Left ventricle myocardium inferior (tissue), 1 donor: ENCODE results near the gene UBA1. TPM values are rescaled to one million over a fixed set of nuclear protein-coding genes. Genes with fewer than 3 reads are reported as not detected.

Source experiments
- DNase-seq: peaks from one replicate; pipeline ENCODE4 v3.0.0-alpha.2; 2020
- H3K27ac ChIP-seq: fragments of 200-600 bp; replicated peaks from 2 replicates; pipeline ENCODE4 v1.8.0; 2021
- H3K27me3 ChIP-seq: fragments of 200-600 bp; 2 replicates; pipeline ENCODE4 v1.8.0; 2021; ENCODE audit warnings: low read depth
- H3K36me3 ChIP-seq: fragments of 200-600 bp; 2 replicates; pipeline ENCODE4 v1.8.0; 2021
- H3K4me1 ChIP-seq: fragments of 200-600 bp; 2 replicates; pipeline ENCODE4 v1.8.0; 2021
- H3K4me3 ChIP-seq: fragments of 200-600 bp; 2 replicates; pipeline ENCODE4 v1.8.0; 2021; ENCODE audit warnings: mild to moderate bottlenecking, moderate library complexity
- H3K9me3 ChIP-seq: fragments of 200-600 bp; replicated peaks from 2 replicates; pipeline ENCODE4 v1.8.0; 2021
- intact Hi-C: fragments of 100-400 bp; cut with micrococcal nuclease; formaldehyde crosslinking; loops from one replicate; pipeline ENCODE4 v1.11.0; 2022
- total RNA-seq: library from RNA; stranded (reverse); fragmentation: NEBNext Ultra II Directional; extraction: Animal tissue kit (Norgen Biotek cat#: 25700); gene quantifications from one replicate; pipeline ENCODE4 v1.2.1, GENCODE V29; 2021
- TF ChIP-seq, protein P1 (sequence below): fragments of 200-600 bp; IDR thresholded peaks from 2 replicates; pipeline ENCODE4 v1.8.0; 2021; ENCODE audit warnings: antibody characterized with exemption, mild to moderate bottlenecking, borderline replicate concordance
- donor health status: DM: no; HTN: yes; CAD: no; lungs with severe emphysema.

The UBA1 gene
- total RNA-seq, 1 donor from 2014 or later = 99.8 TPM

DNA sequence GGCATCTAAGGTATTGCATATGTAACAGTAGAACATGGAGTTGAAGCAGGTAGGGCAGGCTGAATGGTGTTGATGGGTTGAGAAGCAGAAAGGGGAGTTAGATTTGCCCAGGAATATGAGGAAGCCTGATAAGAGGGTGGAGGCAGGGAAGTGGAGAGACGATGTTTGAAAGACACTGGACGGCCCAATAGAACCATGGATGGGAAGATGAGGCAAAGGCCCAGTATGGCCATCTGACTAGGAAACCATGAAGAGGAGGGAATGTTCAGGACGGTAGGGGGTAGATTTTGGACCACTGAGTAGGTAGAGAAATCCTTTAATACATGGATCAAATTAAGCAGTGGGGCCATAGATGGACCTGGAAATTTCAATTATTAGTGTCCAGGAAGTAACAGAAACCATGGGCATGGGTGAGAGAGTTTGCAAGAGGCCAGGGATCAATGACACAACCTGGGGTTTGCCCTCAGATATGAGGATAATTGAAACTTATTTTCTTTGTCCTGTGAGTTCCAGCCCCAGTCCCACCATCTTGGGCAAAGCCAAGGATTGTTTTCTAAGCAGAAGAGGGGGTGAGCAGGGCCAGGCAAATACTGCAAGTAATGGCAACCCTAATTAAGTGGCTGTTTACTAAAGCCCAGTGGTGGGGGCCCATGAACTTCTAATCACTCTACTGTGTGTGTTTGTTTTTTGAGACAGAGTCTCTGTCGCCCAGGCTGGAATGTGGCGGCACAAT lies 36.7 kb downstream of the UBA1 start:
- H3K4me1 ChIP-seq = peaks cover 9% of the 10 kb centered on the region
- H3K9me3 ChIP-seq = no peaks in the 10 kb centered on the region
- intact Hi-C loops = no loop called here
- no peak overlapping the region for H3K4me3 ChIP-seq
- peaks cover 32% of the 10 kb centered on the region for H3K36me3 ChIP-seq
- no peak for DNase-seq
- H3K27me3 ChIP-seq = no peaks in the 10 kb centered on the region
- TF ChIP-seq, protein P1, sequence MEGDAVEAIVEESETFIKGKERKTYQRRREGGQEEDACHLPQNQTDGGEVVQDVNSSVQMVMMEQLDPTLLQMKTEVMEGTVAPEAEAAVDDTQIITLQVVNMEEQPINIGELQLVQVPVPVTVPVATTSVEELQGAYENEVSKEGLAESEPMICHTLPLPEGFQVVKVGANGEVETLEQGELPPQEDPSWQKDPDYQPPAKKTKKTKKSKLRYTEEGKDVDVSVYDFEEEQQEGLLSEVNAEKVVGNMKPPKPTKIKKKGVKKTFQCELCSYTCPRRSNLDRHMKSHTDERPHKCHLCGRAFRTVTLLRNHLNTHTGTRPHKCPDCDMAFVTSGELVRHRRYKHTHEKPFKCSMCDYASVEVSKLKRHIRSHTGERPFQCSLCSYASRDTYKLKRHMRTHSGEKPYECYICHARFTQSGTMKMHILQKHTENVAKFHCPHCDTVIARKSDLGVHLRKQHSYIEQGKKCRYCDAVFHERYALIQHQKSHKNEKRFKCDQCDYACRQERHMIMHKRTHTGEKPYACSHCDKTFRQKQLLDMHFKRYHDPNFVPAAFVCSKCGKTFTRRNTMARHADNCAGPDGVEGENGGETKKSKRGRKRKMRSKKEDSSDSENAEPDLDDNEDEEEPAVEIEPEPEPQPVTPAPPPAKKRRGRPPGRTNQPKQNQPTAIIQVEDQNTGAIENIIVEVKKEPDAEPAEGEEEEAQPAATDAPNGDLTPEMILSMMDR = no peak
- no peak overlapping the region for H3K27ac ChIP-seq

DNA sequence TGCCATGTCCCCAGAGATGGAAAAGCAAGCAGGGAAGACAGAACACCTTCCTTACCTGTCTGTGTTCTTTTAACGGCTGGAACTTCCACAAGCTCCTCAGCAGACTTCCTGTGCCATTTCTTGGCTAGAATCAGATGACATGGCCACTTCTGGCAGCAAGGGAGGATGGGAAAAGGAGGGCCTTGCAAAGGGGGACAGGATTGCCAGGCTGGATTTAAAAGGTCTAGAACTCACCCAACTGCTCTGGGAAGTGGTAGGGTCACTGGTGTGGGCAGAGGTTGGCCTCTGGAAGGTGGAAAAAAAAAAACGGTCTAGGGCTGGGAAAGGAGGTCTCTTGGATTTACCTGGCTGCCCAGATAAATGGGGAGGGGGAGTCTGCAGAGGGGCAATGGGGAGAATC lies 37.5 kb downstream of the UBA1 start:
- Histone ChIP-seq H3K27me3 (no peaks in the 10 kb centered on the region), H3K9me3 (no peaks in the 10 kb centered on the region), H3K36me3 (peaks cover 23% of the 10 kb centered on the region), H3K4me1 (peaks cover 14% of the 10 kb centered on the region), H3K27ac (no peak overlapping the region), H3K4me3 (no peak overlapping the region)
- TF ChIP-seq, protein P1 = no peak
- no peak for DNase-seq
- intact Hi-C loops = no loop called here

DNA sequence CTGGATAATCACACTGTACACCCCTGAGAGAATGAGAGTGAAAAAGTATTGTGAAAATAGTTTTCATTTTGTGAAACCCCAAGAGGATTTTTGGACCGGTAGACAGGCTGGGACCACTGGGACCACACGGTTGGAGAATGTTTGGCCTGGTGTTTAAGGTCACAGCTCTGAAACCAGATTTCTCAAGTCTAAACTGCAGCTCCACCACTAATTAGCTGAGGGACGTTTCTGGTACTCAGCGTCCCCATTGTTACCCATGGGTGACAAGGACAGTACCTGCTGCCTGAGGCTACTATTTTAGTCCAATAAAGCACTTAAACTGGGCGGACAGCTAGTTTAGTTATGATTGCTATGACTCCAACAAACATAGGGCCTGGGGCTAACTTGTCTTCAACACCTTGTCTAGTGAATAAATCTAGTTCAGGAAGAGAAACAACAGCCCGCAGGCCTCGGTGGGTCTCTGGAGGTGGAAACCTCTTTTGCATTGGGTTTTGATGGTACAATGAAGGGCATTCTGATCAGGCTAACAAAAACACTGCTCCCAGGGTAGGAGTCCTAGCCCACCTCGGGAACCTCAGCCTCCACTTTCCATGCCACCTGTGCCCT lies 38.7 kb downstream of the UBA1 start:
- TF ChIP-seq, protein P1 = no peak
- DNase-seq = no peak
- peaks cover 14% of the 10 kb centered on the region for H3K36me3 ChIP-seq
- H3K9me3 ChIP-seq = no peaks in the 10 kb centered on the region
- intact Hi-C loops = no loop called here
- H3K4me3 ChIP-seq = peak overlapping the region; percentile 74
- H3K4me1 ChIP-seq = peaks cover 19% of the 10 kb centered on the region
- H3K27ac ChIP-seq = peak overlapping the region; percentile 94
- no peaks in the 10 kb centered on the region for H3K27me3 ChIP-seq

DNA sequence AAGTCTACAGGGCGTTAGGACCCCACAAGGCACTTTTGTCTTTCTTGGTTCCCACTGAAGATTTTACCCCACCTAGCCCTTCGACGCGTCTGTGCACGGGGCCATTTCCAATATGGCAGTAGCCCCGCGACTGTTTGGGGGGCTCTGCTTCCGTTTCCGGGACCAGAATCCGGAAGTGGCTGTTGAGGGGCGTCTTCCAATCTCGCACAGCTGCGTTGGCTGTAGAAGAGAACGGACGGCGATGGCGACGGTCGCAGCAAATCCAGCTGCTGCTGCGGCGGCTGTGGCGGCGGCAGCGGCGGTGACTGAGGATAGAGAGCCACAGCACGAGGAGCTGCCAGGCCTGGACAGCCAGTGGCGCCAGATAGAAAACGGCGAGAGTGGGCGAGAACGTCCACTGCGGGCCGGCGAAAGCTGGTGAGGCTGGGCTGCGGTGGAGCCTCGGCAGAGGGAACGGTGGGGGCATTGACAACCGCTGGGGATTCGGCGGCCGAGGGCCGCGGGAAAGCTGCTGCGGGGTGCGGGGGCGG lies 39.2 kb downstream of the UBA1 start, which contains the start of gene USP11:
TSS of gene USP11 (plus strand) at position 207 of the 530 bp plus-strand sequence. CDS start at position 242, 35 bp downstream.
- TF ChIP-seq, protein P1 = no peak
- H3K4me1 ChIP-seq = peaks cover 20% of the 10 kb centered on the region
- H3K27ac ChIP-seq = peak within 1 kb of the TSS; percentile 94
- no peak for DNase-seq
- H3K4me3 ChIP-seq = peak within 1 kb of the TSS; percentile 74
- intact Hi-C loops = no loop called here
- no peaks in the 10 kb centered on the region for H3K27me3 ChIP-seq
- H3K36me3 ChIP-seq = peaks cover 14% of the 10 kb centered on the region
- no peaks in the 10 kb centered on the region for H3K9me3 ChIP-seq

DNA sequence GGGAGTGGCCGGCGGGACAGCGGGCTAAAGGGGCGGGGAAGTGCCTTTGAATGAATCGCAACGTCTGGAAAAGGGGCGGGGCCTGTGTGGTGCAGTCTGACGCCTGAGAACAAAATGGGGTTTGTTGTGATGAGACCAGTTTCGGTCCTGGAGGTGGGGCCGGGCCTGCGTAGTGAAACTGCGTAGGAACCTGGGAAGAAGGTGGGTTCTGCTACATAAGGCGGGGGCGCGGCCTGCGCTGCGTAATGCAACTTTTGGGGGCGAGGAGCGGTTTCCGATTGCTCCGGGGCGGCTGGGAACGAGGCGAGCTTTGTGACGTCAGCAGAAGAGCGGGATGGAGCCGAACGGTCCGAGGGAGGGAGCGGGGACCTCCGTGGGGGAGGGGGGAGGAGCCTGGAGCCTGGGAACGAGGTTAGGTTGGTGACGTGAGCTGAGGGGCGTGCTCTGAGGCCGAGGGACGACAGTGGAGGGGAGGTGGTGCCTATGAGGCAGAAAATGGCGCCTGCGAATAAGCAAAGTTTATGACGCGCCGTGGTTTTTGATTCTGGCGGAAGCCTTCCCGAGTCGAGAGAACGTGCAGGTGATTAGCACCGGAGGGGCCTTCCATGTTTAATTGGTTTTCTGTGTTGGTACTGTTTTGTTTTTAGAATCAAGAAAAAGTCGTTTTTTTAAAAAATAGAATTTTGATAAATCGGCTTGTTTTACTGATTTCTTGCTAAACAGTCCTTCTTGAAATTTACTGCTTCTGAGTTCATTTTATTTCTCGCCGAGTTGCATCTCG lies 39.9 kb downstream of the UBA1 start:
- Histone ChIP-seq H3K4me3 (peak overlapping the region; percentile 74), H3K27me3 (no peaks in the 10 kb centered on the region), H3K4me1 (peaks cover 20% of the 10 kb centered on the region), H3K36me3 (peaks cover 9% of the 10 kb centered on the region), H3K9me3 (no peaks in the 10 kb centered on the region), H3K27ac (peak overlapping the region; percentile 94)
- TF ChIP-seq, protein P1 = no peak
- DNase-seq = peak; percentile 93
- intact Hi-C loops = no loop called here
